CD4-positive, alpha-beta T cell treated with Interferon alpha-2 for 1 hour (primary cell): ENCODE measurements around the gene TRMT61A.

ENCODE experiments used
- DNase-seq, 2 donors: peaks; one replicate each; pipeline ENCODE4 v3.0.0-alpha.2; 2020 to 2022

The TRMT61A gene

GRCh38 chr14:103535891-103536565 is 7.0 kb downstream of the TRMT61A start:
- DNase-seq = no peak

GRCh38 chr14:103536693-103537092 is 7.7 kb downstream of the TRMT61A start:
- DNase-seq = no peak

DNA sequence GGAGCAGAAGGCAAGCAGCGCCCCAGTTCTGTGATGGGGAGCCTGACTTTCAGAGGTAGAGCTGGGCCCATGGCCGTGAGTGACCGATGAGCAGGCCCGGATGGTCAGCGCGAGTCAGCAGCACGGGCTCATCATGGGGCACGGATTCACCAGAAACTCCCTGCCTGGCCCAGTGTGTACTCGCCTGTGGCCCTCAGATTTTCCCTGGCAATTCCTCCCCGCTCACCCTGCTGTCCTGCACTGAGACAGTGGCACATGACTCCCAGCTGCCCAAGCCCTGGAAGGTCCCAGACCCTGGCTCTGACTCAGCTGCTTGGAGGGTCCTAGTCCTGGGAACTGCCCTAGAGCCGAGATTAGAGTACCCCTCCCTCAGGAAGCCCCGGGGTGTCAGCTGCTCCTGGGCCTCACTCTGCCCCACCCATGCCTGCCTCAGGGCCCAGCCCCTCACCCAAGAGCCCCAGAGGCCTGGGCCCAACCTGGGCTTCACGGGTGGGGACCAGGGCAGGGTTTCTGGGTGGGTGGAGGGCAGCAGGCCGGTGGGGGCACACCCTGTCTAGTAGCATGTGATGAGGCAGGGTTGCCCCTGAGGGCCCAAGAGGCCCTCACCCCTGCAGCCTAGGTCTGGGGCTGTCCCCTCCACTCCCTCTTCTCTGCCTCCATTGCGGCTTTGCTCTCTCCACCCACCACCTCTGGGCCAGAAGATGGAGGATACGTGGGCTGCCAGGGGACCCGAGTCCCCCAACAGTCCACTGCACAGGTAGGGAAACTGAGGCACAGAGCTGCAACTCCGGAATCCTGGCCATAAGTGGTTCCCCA is 8.4 kb downstream of the TRMT61A start:
- no peak for DNase-seq

- DNase-seq = no peak
Observed at GRCh38 chr14:103538291-103539055, 9.5 kb downstream of the TRMT61A start.

- no peak for DNase-seq
Observed at GRCh38 chr14:103539056-103539825, 10.2 kb downstream of the TRMT61A start.

GRCh38 chr14:103540821-103541708 is 12.1 kb downstream of the TRMT61A start:
- DNase-seq = no peak

GRCh38 chr14:103541709-103542604 is 13.0 kb downstream of the TRMT61A start:
- DNase-seq = no peak

DNA sequence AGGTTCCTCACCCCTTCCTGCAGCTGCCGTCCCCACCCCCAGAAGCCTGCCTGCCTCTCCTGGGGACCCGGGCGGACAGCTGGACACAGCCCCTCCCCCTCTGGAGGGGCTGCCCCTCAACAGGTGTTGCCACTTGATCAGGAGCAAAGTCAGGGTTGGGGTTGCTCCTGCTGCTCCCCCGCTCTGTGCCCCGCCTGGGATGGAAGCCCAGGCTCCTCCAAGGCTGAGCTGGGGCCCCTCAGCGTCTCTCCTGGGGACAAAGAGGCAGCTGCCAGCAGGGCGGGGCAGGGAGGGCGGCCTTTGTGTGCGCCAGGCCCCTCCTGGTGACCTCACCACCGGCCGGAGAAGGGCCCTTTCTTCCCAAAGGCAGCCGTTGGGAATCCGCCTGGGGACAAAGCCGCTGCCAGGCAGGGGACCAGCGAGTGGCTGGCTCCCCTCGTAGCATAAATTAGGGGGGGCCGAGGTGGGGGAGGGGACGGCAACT is 13.7 kb downstream of the TRMT61A start:
- DNase-seq = no peak

- no peak for DNase-seq
Observed at GRCh38 chr14:103543140-103543539, 14.1 kb downstream of the TRMT61A start.

GRCh38 chr14:103543721-103544387 is 14.9 kb downstream of the TRMT61A start:
- no peak for DNase-seq

GRCh38 chr14:103544388-103545218 is 15.6 kb downstream of the TRMT61A start:
- DNase-seq = no peak

- no peak for DNase-seq
Observed at GRCh38 chr14:103545219-103545914, 16.4 kb downstream of the TRMT61A start.

DNA sequence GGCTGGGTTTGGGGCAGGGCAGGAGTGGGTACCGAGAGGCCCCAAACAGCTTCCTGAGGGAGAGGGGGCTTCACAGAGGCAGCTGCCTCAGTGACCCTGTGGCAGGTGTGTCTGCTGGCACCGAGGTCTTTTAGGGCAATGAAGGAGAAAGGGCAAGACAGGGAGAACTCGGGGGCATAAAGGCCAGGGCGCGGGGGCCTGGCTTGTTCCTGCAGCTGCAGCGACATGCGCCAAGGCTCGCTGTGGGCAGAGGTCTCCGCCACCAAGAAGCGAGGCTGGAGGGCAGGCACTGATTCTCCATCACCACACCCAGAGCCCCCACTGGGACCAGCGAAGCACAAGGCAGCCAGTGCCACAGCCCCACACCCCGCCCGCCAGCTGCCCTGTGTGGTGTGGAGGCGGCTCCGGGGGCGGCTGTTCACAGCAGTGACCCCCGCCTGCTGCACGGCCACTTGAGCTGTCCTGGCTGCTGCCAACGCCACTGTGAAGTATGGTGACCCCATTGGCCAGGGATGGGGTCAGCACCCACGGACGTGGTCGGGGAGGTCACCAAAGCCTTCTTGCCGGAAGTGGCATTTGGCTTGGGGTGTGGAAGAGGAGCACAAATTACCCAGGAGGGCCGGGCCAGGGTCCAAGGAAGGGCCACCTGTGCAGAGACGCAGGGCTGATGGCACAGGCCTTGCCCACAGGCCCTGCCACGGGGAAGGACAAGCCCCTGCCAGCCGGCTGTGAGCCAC is 17.1 kb downstream of the TRMT61A start:
- DNase-seq = no peak

GRCh38 chr14:103546652-103547454 is 17.9 kb downstream of the TRMT61A start:
- DNase-seq = peak; percentile 69 to 81

DNA sequence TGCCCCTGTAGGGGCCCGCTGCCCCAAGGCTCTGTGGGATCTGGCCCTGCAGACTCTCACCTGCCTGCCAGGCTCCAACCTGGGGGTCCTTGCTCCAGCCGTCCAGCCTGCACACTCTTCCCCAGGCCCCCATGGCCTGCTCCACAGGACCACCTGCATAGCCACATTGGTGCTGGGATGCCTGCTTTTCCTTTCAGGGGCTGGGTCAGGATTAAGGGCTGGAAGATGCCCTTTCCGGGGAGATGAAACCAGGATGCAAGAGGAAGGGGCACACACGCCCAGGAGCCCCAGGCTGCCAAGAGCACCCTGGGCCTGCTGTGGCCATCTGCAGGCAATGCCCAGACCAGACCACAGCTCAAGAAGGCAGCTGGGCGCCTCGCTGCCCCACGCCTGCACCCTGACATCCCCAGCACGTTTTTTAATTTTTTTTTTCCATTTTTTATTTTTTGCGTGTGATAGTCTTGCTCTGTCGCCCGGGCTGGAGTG is 18.5 kb downstream of the TRMT61A start:
- no peak for DNase-seq

- DNase-seq = no peak
Observed at GRCh38 chr14:103547941-103548462, 19.0 kb downstream of the TRMT61A start.
